Endodermal cell (in vitro differentiated cells): ENCODE measurements around the gene CLEC17A. TPM values are rescaled to one million over a fixed set of nuclear protein-coding genes. Genes with fewer than 3 reads are reported as not detected.
"Not testable (repeated sequence)": the region's sequence is repeated elsewhere in the genome, so short reads cannot be mapped to it uniquely, and the experiment has no call there.

Experiments used
- DNase-seq: peaks from one replicate; pipeline ENCODE4 v3.0.0-alpha.2; 2017
- H3K27ac ChIP-seq: 2 replicates; pipeline ENCODE4 v1.5.1; 2013; ENCODE audit warnings: mild to moderate bottlenecking, low read depth, low read length, moderate library complexity
- H3K27me3 ChIP-seq: 2 replicates; pipeline ENCODE4 v1.6.1; 2013; ENCODE audit warnings: mild to moderate bottlenecking, low read length, moderate library complexity; ENCODE audit not compliant: insufficient read depth, control insufficient read depth, poor library complexity, severe bottlenecking
- H3K36me3 ChIP-seq: 2 replicates; pipeline ENCODE4 v1.7.0; 2013; ENCODE audit warnings: mild to moderate bottlenecking, low read length, moderate library complexity; ENCODE audit not compliant: control insufficient read depth, insufficient read depth
- H3K4me1 ChIP-seq: one replicate; pipeline ENCODE4 v1.7.0; 2013; ENCODE audit warnings: low read length; ENCODE audit not compliant: control insufficient read depth, insufficient read depth
- H3K4me3 ChIP-seq: 2 replicates; pipeline ENCODE4 v1.5.1; 2013; ENCODE audit warnings: mild to moderate bottlenecking, low read length, moderate library complexity
- H3K9ac ChIP-seq: 2 replicates; pipeline ENCODE4 v1.6.1; 2013; ENCODE audit warnings: mild to moderate bottlenecking, low read length, moderate library complexity; ENCODE audit not compliant: poor library complexity, severe bottlenecking; ENCODE audit errors: extremely low read depth
- H3K9me3 ChIP-seq: 2 replicates; pipeline ENCODE4 v1.6.1; 2013; ENCODE audit warnings: mild to moderate bottlenecking, low read length, moderate library complexity; ENCODE audit not compliant: control insufficient read depth
- H3K27ac Mint-ChIP-seq: 2 replicates; pipeline ENCODE4 v1.8.0; 2020; ENCODE audit warnings: mixed read lengths
- H3K27me3 Mint-ChIP-seq: 2 replicates; pipeline ENCODE4 v1.8.0; 2021; ENCODE audit warnings: mild to moderate bottlenecking, mixed read lengths; ENCODE audit not compliant: insufficient read depth
- H3K36me3 Mint-ChIP-seq: 2 replicates; pipeline ENCODE4 v1.8.0; 2020; ENCODE audit warnings: low read depth, mixed read lengths
- H3K4me1 Mint-ChIP-seq: 2 replicates; pipeline ENCODE4 v1.8.0; 2020; ENCODE audit warnings: mixed read lengths
- H3K4me3 Mint-ChIP-seq: 2 replicates; pipeline ENCODE4 v1.8.0; 2020; ENCODE audit warnings: mild to moderate bottlenecking, moderate library complexity, mixed read lengths
- H3K9me3 Mint-ChIP-seq: 2 replicates; pipeline ENCODE4 v1.8.0; 2020; ENCODE audit warnings: mild to moderate bottlenecking, mixed read lengths
- CTCF ChIP-seq: fragments of 200-600 bp; sonication (generic); conservative IDR thresholded peaks from 2 replicates; pipeline ENCODE4 v1.5.0; 2021; ENCODE audit warnings: antibody characterized with exemption, mild to moderate bottlenecking
- WGBS, 2 experiments: methylation state at CpG; one replicate each; pipeline versions ENCODE4 v1.1.5 to v1.1.7; 2013; ENCODE audit warnings: missing lambda C conversion rate in 2 of 2, mixed read lengths in 1 of 2; ENCODE audit not compliant: insufficient coverage in 1 of 2, insufficient read length in 1 of 2; 5-methylcytosine and 5-hydroxymethylcytosine counted together
- total RNA-seq, 2 donors: library from RNA; stranded (reverse); fragmentation: NEBNext Ultra II Directional in 1 of 2; extraction: Animal tissue kit (Norgen Biotek cat#: 25700) in 1 of 2; gene quantifications; 2 replicates in 1 of 2; 3 replicates in 1 of 2; pipeline ENCODE4 v1.2.1, GENCODE V29; 2021

The CLEC17A gene
- total RNA-seq, 2 donors from 2014 or later: not detected

- Histone ChIP-seq H3K27me3 (no peaks in the 10 kb centered on the region), H3K9ac (no peak overlapping the region), H3K4me1 (peaks cover 4% of the 10 kb centered on the region), H3K4me3 (no peak overlapping the region), H3K27ac (no peak overlapping the region), H3K36me3 (no peaks in the 10 kb centered on the region), H3K9me3 (no peaks in the 10 kb centered on the region)
- Mint-ChIP-seq H3K36me3 (peaks cover 7% of the 10 kb centered on the region), H3K4me1 (peaks cover 25% of the 10 kb centered on the region), H3K4me3 (no peak overlapping the region), H3K9me3 (no peaks in the 10 kb centered on the region), H3K27me3 (no peaks in the 10 kb centered on the region), H3K27ac (peak overlapping the region; percentile 52)
- WGBS, 2 experiments: 92 to 96% methylated on average over 14 to 19 of the region's 19 CpGs
- no peak for DNase-seq
- TF ChIP-seq CTCF: no peak
These were observed 42.0 kb upstream of the CLEC17A start for GRCh38 chr19:14540741-14541525.

GRCh38 chr19:14541979-14542378 lies 40.9 kb upstream of the CLEC17A start:
- H3K27ac Mint-ChIP-seq, H3K27ac ChIP-seq, H3K4me3 ChIP-seq, H3K9me3 ChIP-seq, H3K27me3 ChIP-seq, H3K4me3 Mint-ChIP-seq, DNase-seq, H3K9ac ChIP-seq, H3K36me3 ChIP-seq, H3K9me3 Mint-ChIP-seq, H3K27me3 Mint-ChIP-seq, H3K36me3 Mint-ChIP-seq, H3K4me1 ChIP-seq: not testable (repeated sequence)
- 84 to 100% methylated on average over 2 to 5 of the region's 5 CpGs for WGBS, 2 experiments
- TF ChIP-seq CTCF: peak; percentile 17
- H3K4me1 Mint-ChIP-seq: peaks cover 25% of the 10 kb centered on the region

GRCh38 chr19:14542711-14543328 lies 40.1 kb upstream of the CLEC17A start:
- Histone ChIP-seq H3K27ac (peak overlapping the region; percentile 55), H3K4me1 (peaks cover 4% of the 10 kb centered on the region), H3K27me3 (no peaks in the 10 kb centered on the region), H3K9me3 (no peaks in the 10 kb centered on the region), H3K4me3 (no peak overlapping the region), H3K9ac (no peak overlapping the region), H3K36me3 (no peaks in the 10 kb centered on the region)
- Mint-ChIP-seq H3K4me3 (no peak overlapping the region), H3K36me3 (peaks cover 8% of the 10 kb centered on the region), H3K4me1 (peaks cover 20% of the 10 kb centered on the region), H3K9me3 (no peaks in the 10 kb centered on the region), H3K27ac (no peak overlapping the region), H3K27me3 (no peaks in the 10 kb centered on the region)
- TF ChIP-seq CTCF: no peak
- WGBS, 2 experiments: 75% methylated on average over 5 to 7 of the region's 7 CpGs
- DNase-seq: no peak
